ENCODE data around the gene MYRFL. TPM values are rescaled to one million over a fixed set of nuclear protein-coding genes. Genes with fewer than 3 reads are reported as not detected.

MYRFL gene
- total and polyA plus RNA-seq, 9 donors = 0.24 to 0.38 TPM; not detected in 7

DNA sequence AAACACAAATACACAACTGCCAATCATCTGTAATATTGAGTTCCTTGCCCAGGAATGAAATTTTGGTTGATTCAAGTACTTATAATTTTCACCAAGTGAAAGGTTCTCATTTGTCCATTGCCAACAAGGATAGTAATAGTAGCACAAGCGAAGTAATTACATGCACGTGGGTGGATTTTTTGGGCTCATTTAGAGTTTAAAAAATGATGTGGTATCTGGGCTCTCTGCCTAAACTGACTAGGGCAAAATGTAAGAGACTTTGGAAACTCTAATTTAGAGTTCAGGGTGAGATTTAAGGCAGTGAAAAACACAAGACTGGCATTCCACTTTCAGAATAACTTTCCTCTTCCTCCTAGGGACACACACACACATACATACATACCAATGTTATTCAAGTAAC is 111.7 kb downstream of the MYRFL start:
- no peak for DNase-seq
- no peaks in the 10 kb centered on the region for H3K36me3 ChIP-seq
- H3K27me3 ChIP-seq = no peaks in the 10 kb centered on the region
- TF ChIP-seq, protein P1, sequence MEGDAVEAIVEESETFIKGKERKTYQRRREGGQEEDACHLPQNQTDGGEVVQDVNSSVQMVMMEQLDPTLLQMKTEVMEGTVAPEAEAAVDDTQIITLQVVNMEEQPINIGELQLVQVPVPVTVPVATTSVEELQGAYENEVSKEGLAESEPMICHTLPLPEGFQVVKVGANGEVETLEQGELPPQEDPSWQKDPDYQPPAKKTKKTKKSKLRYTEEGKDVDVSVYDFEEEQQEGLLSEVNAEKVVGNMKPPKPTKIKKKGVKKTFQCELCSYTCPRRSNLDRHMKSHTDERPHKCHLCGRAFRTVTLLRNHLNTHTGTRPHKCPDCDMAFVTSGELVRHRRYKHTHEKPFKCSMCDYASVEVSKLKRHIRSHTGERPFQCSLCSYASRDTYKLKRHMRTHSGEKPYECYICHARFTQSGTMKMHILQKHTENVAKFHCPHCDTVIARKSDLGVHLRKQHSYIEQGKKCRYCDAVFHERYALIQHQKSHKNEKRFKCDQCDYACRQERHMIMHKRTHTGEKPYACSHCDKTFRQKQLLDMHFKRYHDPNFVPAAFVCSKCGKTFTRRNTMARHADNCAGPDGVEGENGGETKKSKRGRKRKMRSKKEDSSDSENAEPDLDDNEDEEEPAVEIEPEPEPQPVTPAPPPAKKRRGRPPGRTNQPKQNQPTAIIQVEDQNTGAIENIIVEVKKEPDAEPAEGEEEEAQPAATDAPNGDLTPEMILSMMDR (IDR thresholded peaks at IDR 0.05) = no peak
- TF ChIP-seq POLR2A (IDR thresholded peaks at IDR 0.05) (no peak), EP300 (IDR thresholded peaks at IDR 0.05) (no peak)
- H3K4me3 ChIP-seq = no peak overlapping the region
- no peaks in the 10 kb centered on the region for H3K9me3 ChIP-seq
- WGBS, 3 donors = 29 to 39% (median 31%) methylated on average over 2 of the region's 2 CpGs
- no peak overlapping the region for H3K27ac ChIP-seq
- intact Hi-C loops (cut with DNase I) = no loop called here
- H3K4me1 ChIP-seq (ENCODE audit: insufficient read depth) = no peaks in the 10 kb centered on the region

DNA sequence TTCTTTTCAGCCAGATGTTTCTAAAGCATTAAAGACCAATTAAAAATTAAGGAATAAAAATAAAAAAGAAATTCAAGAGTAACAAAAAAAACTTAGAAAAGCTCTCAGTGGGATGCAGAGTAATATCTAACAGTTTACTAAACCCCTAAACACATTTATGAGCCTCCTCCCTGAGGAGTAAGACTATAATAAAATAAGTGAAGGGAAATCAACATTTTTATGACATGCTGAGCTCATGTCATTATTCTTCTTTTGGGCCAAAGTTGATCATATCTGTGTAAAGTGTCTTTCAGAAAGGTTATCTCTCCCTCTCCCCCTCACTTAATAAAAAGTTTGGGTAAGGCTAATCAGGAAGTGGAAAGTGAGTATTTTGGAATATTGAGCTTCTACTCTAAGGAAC is 122.1 kb downstream of the MYRFL start:
- no peaks in the 10 kb centered on the region for H3K9me3 ChIP-seq
- DNase-seq = no peak
- H3K27ac ChIP-seq = no peak overlapping the region
- H3K36me3 ChIP-seq = no peaks in the 10 kb centered on the region
- no peak overlapping the region for H3K4me3 ChIP-seq
- no peaks in the 10 kb centered on the region for H3K27me3 ChIP-seq
- H3K4me1 ChIP-seq (ENCODE audit: insufficient read depth) = no peaks in the 10 kb centered on the region
- intact Hi-C loops (cut with DNase I) = no loop called here
- TF ChIP-seq EP300 (IDR thresholded peaks at IDR 0.05) (no peak), POLR2A (IDR thresholded peaks at IDR 0.05) (no peak)
- TF ChIP-seq, protein P1 (IDR thresholded peaks at IDR 0.05) = no peak

DNA sequence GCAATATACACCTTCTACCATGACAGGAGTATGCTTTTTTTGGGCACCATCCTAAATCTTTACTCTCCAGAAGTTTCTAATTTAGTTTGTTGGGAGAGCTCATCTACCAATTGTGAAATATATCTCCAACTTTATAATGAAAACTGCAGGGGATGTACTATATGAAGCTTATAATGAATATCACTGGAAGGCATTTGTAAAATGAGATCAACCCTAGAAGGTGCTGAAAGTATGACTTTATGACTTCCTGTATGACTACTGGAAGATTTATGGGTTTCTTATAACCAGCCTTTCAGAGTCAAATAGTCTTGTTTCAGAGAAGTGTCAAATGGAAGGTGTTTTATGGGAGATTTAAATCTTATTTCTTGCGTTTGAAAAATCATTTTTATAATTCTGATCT is 122.9 kb downstream of the MYRFL start:
- whole genome bisulfite sequencing, 3 donors = 57 to 64% (median 58%) methylated on average over 1 of the region's 1 CpG
- no peak for DNase-seq
- no peak for TF ChIP-seq POLR2A (IDR thresholded peaks at IDR 0.05)
- TF ChIP-seq EP300 (IDR thresholded peaks at IDR 0.05) = no peak
- TF ChIP-seq, protein P1 (IDR thresholded peaks at IDR 0.05) = no peak
- Histone ChIP-seq H3K36me3 (no peaks in the 10 kb centered on the region), H3K4me3 (no peak overlapping the region), H3K4me1 (ENCODE audit: insufficient read depth) (no peaks in the 10 kb centered on the region), H3K9me3 (no peaks in the 10 kb centered on the region), H3K27me3 (no peaks in the 10 kb centered on the region), H3K27ac (no peak overlapping the region)
- intact Hi-C loops (cut with DNase I) = no loop called here

DNA sequence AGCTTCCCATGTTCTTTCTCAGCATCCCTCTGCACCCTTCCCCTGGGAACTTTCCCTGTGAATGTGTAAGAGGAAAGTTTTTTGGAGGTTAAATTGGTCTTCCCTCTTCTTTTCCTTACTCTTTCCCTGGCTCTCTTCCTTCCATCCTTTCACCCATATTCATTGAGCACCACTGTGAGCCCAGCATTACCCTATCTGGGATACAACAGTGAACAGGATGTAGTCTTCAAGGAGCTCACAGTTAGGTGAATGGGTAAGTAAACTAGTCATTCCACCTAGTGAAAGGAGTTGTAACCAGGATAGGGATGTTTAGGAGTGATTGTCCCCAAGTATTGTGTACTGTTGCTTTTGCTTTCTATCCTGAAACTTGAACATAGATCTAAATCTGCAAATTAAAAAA is 123.8 kb downstream of the MYRFL start:
- TF ChIP-seq POLR2A (IDR thresholded peaks at IDR 0.05) (no peak), EP300 (IDR thresholded peaks at IDR 0.05) (no peak)
- TF ChIP-seq, protein P1 (IDR thresholded peaks at IDR 0.05) = no peak
- DNase-seq = no peak
- no peaks in the 10 kb centered on the region for H3K27me3 ChIP-seq
- H3K9me3 ChIP-seq = no peaks in the 10 kb centered on the region
- no peaks in the 10 kb centered on the region for H3K36me3 ChIP-seq
- no peak overlapping the region for H3K4me3 ChIP-seq
- intact Hi-C loops (cut with DNase I) = no loop called here
- H3K27ac ChIP-seq = no peak overlapping the region
- no peaks in the 10 kb centered on the region for H3K4me1 ChIP-seq (ENCODE audit: insufficient read depth)
